GM19240 (cell line): ENCODE data around the gene NCOA3.

ENCODE experiments used
- DNase-seq: peaks from one replicate; pipeline ENCODE4 v3.0.0; 2011; ENCODE audit warnings: low spot score; ENCODE audit not compliant: insufficient read length

Gene NCOA3

GRCh38 chr20:47677635-47678453 lies 176.2 kb downstream of the NCOA3 start:
- peak; percentile 79 for DNase-seq

GRCh38 chr20:47678536-47678935 lies 176.8 kb downstream of the NCOA3 start:
- no peak for DNase-seq

GRCh38 chr20:47679462-47679861 lies 177.8 kb downstream of the NCOA3 start:
- DNase-seq = no peak

GRCh38 chr20:47680804-47681529 lies 179.3 kb downstream of the NCOA3 start:
- DNase-seq = no peak

GRCh38 chr20:47682028-47682783 lies 180.5 kb downstream of the NCOA3 start:
- DNase-seq = no peak

- no peak for DNase-seq
Measured at GRCh38 chr20:47682916-47683315, 181.2 kb downstream of the NCOA3 start.

- no peak for DNase-seq
Measured at GRCh38 chr20:47684306-47685080, 182.8 kb downstream of the NCOA3 start.

GRCh38 chr20:47686545-47686944 lies 184.9 kb downstream of the NCOA3 start:
- DNase-seq = no peak

GRCh38 chr20:47687095-47687987 lies 185.7 kb downstream of the NCOA3 start:
- DNase-seq = no peak

- DNase-seq = no peak
Measured at GRCh38 chr20:47688385-47689381, 187.0 kb downstream of the NCOA3 start.

GRCh38 chr20:47689731-47690130 lies 188.0 kb downstream of the NCOA3 start:
- DNase-seq = no peak

- no peak for DNase-seq
Measured at GRCh38 chr20:47691625-47692024, 189.9 kb downstream of the NCOA3 start.

GRCh38 chr20:47694021-47694818 lies 192.5 kb downstream of the NCOA3 start:
- no peak for DNase-seq

- DNase-seq = no peak
Measured at GRCh38 chr20:47696856-47697255, 195.2 kb downstream of the NCOA3 start.

- DNase-seq = no peak
Measured at GRCh38 chr20:47698142-47698541, 196.5 kb downstream of the NCOA3 start.

GRCh38 chr20:47699818-47700217 lies 198.1 kb downstream of the NCOA3 start:
- DNase-seq = no peak

GRCh38 chr20:47700327-47700726 lies 198.6 kb downstream of the NCOA3 start:
- DNase-seq = no peak

GRCh38 chr20:47701612-47702011 lies 199.9 kb downstream of the NCOA3 start:
- no peak for DNase-seq
